HEK293 (cell line): ENCODE data around the gene TAF11L11.

ENCODE experiments used
- CTCF ChIP-seq: fragments of 450-650 bp; formaldehyde crosslinking; IDR thresholded peaks from 2 replicates; pipeline ENCODE4 v1.5.1; 2016; ENCODE audit warnings: missing biosample characterization, missing genetic modification characterization
- GLI2 ChIP-seq: fragments of 450-650 bp; formaldehyde crosslinking; IDR thresholded peaks from 2 replicates; pipeline ENCODE4; 2017; ENCODE audit warnings: missing biosample characterization, missing genetic modification characterization, low read depth, borderline replicate concordance
- GLI4 ChIP-seq: fragments of 450-650 bp; formaldehyde crosslinking; IDR thresholded peaks from 2 replicates; pipeline ENCODE4 v1.5.1; 2016; ENCODE audit warnings: missing biosample characterization, missing genetic modification characterization
- ZNF10 ChIP-seq: fragments of 450-650 bp; formaldehyde crosslinking; IDR thresholded peaks from 2 replicates; pipeline ENCODE4 v1.5.1; 2017; ENCODE audit warnings: missing biosample characterization, missing genetic modification characterization
- ZNF19 ChIP-seq: fragments of 450-650 bp; formaldehyde crosslinking; IDR thresholded peaks from 2 replicates; pipeline ENCODE4; 2016; ENCODE audit warnings: missing biosample characterization, missing genetic modification characterization, low read depth
- ZNF24 ChIP-seq: fragments of 450-650 bp; formaldehyde crosslinking; IDR thresholded peaks from 2 replicates; pipeline ENCODE4 v1.5.1; 2016; ENCODE audit warnings: missing biosample characterization, missing genetic modification characterization
- ZNF274 ChIP-seq, 2 experiments: fragments of 200-500 bp in 1 of 2; fragments of 450-650 bp in 1 of 2; sonication (Bioruptor generic) in 1 of 2; formaldehyde crosslinking in 1 of 2; IDR thresholded peaks; 2 replicates each; pipeline versions ENCODE4 v1.5.1 to v1.6.1; 2014 to 2016; ENCODE audit warnings: borderline replicate concordance in 1 of 2, inconsistent platforms in 1 of 2, low read length in 1 of 2, missing biosample characterization in 1 of 2, missing genetic modification characterization in 1 of 2
- ZNF558 ChIP-seq: fragments of 450-650 bp; formaldehyde crosslinking; IDR thresholded peaks from 2 replicates; pipeline ENCODE4 v1.5.1; 2016; ENCODE audit warnings: missing biosample characterization, missing genetic modification characterization
- ZNF621 ChIP-seq: fragments of 450-650 bp; formaldehyde crosslinking; IDR thresholded peaks from 2 replicates; pipeline ENCODE4 v1.5.1; 2017; ENCODE audit warnings: missing biosample characterization, missing genetic modification characterization
- ZSCAN23 ChIP-seq: fragments of 450-650 bp; formaldehyde crosslinking; IDR thresholded peaks from 2 replicates; pipeline ENCODE4 v1.5.1; 2016; ENCODE audit warnings: missing biosample characterization, missing genetic modification characterization

DNA sequence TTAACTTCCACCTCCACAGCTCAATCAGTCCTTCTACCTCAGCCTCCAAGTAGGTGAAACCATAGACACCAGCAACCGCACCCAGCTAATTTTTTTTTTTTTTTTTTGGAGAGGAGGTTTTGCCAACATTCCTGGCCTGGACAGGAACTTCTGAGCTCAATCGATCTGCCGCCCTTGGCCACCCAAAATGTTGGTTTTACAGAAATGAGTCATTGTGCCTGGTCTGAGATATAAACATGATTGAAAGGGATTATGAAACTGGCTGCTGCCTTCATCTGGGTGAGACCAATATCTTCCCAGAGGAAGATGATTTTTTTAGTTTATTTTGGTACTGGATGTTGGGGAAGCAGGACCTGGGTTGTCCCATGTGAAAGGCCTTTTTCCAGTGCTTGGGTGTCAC lies 15.4 kb downstream of the TAF11L11 start:
- TF ChIP-seq CTCF (no peak), ZSCAN23 (tag by site-specific recombination) (no peak), GLI2 (tag by site-specific recombination) (no peak), ZNF24 (tag by site-specific recombination) (no peak), ZNF274 (IDR thresholded peaks at IDR 0.05; ENCODE audit: low read length) (no peak), ZNF274 (tag by site-specific recombination; IDR thresholded peaks at IDR 0.05; ENCODE audit: borderline replicate concordance) (no peak), ZNF19 (no peak), ZNF558 (tag by site-specific recombination) (no peak), ZNF621 (no peak), GLI4 (tag by site-specific recombination) (no peak), ZNF10 (tag by site-specific recombination) (no peak)
